Caco-2 (cell line): ENCODE data around the gene RRAS2. TPM values are rescaled to one million over a fixed set of nuclear protein-coding genes. Genes with fewer than 3 reads are reported as not detected.

Experiments
- BruUV-seq: library from RNA; stranded (reverse); fragments of 400-500 nt; replicated peaks from 2 replicates; lab custom pipeline; 2021; lab: Mats Ljungman, UMichigan
- CTCF ChIA-PET: fragments of 300-600 bp; sonication (Branson Sonifier 250); formaldehyde crosslinking; loops from one replicate; lab custom pipeline; 2022; ENCODE audit warnings: antibody characterized with exemption; lab: Charles Lee
- POLR2A ChIA-PET: fragments of 300-600 bp; sonication (Branson Sonifier 250); formaldehyde crosslinking; loops from one replicate; lab custom pipeline; 2022; ENCODE audit warnings: antibody characterized with exemption; lab: Charles Lee
- DNase-seq, 2 experiments: peaks; one replicate each; pipeline versions ENCODE4 v3.0.0 to v3.0.0-alpha.2; 2020 to 2022
- H3K27me3 ChIP-seq: replicated peaks from 2 replicates; pipeline ENCODE4 v1.6.0; 2011; ENCODE audit warnings: low read length; ENCODE audit not compliant: control insufficient read depth, insufficient read depth
- H3K36me3 ChIP-seq: 2 replicates; pipeline ENCODE4 v1.5.1; 2011; ENCODE audit warnings: low read length; ENCODE audit not compliant: control insufficient read depth, insufficient read depth
- H3K4me1 ChIP-seq: fragments of 250-450 bp; sonication (Bioruptor Pico); 2 replicates; pipeline ENCODE4 v1.5.1; 2020; ENCODE audit warnings: mild to moderate bottlenecking
- H3K4me3 ChIP-seq: 2 replicates; pipeline ENCODE4 v1.5.1; 2011; ENCODE audit warnings: low read depth, mild to moderate bottlenecking, control low read depth, low read length
- H3K9me3 ChIP-seq: fragments of 250-450 bp; sonication (Bioruptor Pico); 2 replicates; pipeline ENCODE4 v1.5.1; 2020; ENCODE audit warnings: mild to moderate bottlenecking, moderate library complexity
- H3K27ac Mint-ChIP-seq: one replicate; pipeline ENCODE4 v1.8.0; 2022; ENCODE audit warnings: mixed read lengths; ENCODE audit not compliant: unreplicated experiment
- H3K27me3 Mint-ChIP-seq: one replicate; pipeline ENCODE4 v1.8.0; 2022; ENCODE audit warnings: mixed read lengths; ENCODE audit not compliant: insufficient read depth, unreplicated experiment
- H3K36me3 Mint-ChIP-seq: one replicate; pipeline ENCODE4 v1.8.0; 2022; ENCODE audit warnings: mild to moderate bottlenecking, mixed read lengths; ENCODE audit not compliant: insufficient read depth, unreplicated experiment
- H3K4me1 Mint-ChIP-seq: one replicate; pipeline ENCODE4 v1.8.0; 2022; ENCODE audit warnings: low read depth, mixed read lengths; ENCODE audit not compliant: unreplicated experiment
- H3K4me3 Mint-ChIP-seq: one replicate; pipeline ENCODE4 v1.8.0; 2022; ENCODE audit warnings: mild to moderate bottlenecking, moderate library complexity, mixed read lengths; ENCODE audit not compliant: unreplicated experiment
- H3K9me3 Mint-ChIP-seq: one replicate; pipeline ENCODE4 v1.8.0; 2022; ENCODE audit warnings: mixed read lengths; ENCODE audit not compliant: unreplicated experiment
- intact Hi-C: fragments of 100-400 bp; cut with micrococcal nuclease; formaldehyde crosslinking; loops from one replicate; pipeline ENCODE4 v1.10.0; 2022; ENCODE audit not compliant: unreplicated experiment
- total RNA-seq: library from RNA; stranded (reverse); gene quantifications from 2 replicates; pipeline ENCODE4 v1.2.3, GENCODE V29; 2022
- TF ChIP-seq, protein P1 (sequence below), 2 experiments: fragments of 200-600 bp in 1 of 2; IDR thresholded peaks; 1 replicate in 1 of 2; 2 replicates in 1 of 2; pipeline versions ENCODE4 v1.5.1 to v1.8.0; 2011 to 2022; ENCODE audit warnings: antibody characterized with exemption in 1 of 2, control low read depth in 1 of 2, inconsistent platforms in 1 of 2, low read depth in 1 of 2, low read length in 1 of 2, mild to moderate bottlenecking in 1 of 2, moderate library complexity in 1 of 2; ENCODE audit not compliant: insufficient read depth in 1 of 2, severe bottlenecking in 1 of 2, unreplicated experiment in 1 of 2

The RRAS2 gene
- total RNA-seq, 1 experiment from 2014 or later = 94.7 TPM

DNA sequence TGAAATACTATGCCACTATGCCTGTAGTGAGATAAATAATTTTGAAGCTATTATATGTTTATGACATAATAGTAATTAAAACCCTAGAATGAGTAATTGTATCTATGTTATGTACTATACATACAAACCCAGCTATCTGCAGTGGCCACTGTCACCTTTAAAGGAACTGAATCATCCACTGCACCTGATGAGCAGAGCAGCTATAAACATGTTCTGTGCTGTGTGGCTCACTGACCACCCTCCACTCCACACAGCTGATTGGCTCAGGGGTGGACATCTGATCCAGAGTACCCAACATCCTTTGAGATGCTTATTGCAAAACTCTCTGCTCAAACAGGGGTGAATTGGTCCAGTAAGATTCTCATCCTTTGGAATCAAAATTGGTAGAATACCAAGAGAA lies 19.2 kb upstream of the RRAS2 start:
- H3K4me1 ChIP-seq = peaks cover 18% of the 10 kb centered on the region
- ChIA-PET POLR2A (no interaction called here), CTCF (no interaction called here)
- Mint-ChIP-seq H3K27me3 (peaks cover 12% of the 10 kb centered on the region), H3K27ac (no peak overlapping the region), H3K36me3 (no peaks in the 10 kb centered on the region), H3K4me1 (peaks cover 13% of the 10 kb centered on the region), H3K9me3 (no peaks in the 10 kb centered on the region), H3K4me3 (no peak overlapping the region)
- intact Hi-C loops = no loop called here
- no peaks in the 10 kb centered on the region for H3K36me3 ChIP-seq
- no peak overlapping the region for H3K4me3 ChIP-seq
- TF ChIP-seq, protein P1, sequence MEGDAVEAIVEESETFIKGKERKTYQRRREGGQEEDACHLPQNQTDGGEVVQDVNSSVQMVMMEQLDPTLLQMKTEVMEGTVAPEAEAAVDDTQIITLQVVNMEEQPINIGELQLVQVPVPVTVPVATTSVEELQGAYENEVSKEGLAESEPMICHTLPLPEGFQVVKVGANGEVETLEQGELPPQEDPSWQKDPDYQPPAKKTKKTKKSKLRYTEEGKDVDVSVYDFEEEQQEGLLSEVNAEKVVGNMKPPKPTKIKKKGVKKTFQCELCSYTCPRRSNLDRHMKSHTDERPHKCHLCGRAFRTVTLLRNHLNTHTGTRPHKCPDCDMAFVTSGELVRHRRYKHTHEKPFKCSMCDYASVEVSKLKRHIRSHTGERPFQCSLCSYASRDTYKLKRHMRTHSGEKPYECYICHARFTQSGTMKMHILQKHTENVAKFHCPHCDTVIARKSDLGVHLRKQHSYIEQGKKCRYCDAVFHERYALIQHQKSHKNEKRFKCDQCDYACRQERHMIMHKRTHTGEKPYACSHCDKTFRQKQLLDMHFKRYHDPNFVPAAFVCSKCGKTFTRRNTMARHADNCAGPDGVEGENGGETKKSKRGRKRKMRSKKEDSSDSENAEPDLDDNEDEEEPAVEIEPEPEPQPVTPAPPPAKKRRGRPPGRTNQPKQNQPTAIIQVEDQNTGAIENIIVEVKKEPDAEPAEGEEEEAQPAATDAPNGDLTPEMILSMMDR (IDR thresholded peaks at IDR 0.05; ENCODE audit: insufficient read depth in 1 of 2, low read depth in 1 of 2, low read length in 1 of 2, severe bottlenecking in 1 of 2, unreplicated experiment in 1 of 2) = no peak
- no peak for DNase-seq
- no peaks in the 10 kb centered on the region for H3K9me3 ChIP-seq
- BruUV-seq = no TSS peak
- H3K27me3 ChIP-seq = no peaks in the 10 kb centered on the region; the same call in 1 of the 2 replicates

DNA sequence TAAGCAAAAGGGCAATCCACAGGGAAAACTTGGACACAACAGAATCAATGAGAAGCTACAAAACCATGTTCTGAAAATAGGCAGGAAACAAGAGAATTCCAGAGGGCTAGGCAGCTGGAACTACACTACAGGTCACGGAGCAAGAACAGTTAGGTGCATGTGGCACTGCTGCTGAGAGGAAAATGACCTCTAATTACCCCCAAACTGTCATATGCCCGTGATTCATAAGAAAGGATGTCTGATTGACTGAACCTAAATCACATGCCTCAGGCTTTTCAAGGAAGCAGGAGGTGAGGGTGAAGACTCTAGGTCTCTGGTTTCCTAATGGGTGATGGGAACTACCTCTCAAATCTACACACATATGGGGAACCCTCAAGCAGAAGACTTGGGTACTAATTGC lies 17.9 kb upstream of the RRAS2 start:
- ChIA-PET CTCF (no interaction called here), POLR2A (no interaction called here)
- Histone ChIP-seq H3K4me3 (no peak overlapping the region), H3K36me3 (no peaks in the 10 kb centered on the region), H3K9me3 (no peaks in the 10 kb centered on the region), H3K4me1 (peaks cover 18% of the 10 kb centered on the region), H3K27me3 (no peaks in the 10 kb centered on the region; the same call in 1 of the 2 replicates)
- H3K27ac Mint-ChIP-seq = no peak overlapping the region
- TF ChIP-seq, protein P1 (IDR thresholded peaks at IDR 0.05; ENCODE audit: insufficient read depth in 1 of 2, low read depth in 1 of 2, low read length in 1 of 2, severe bottlenecking in 1 of 2, unreplicated experiment in 1 of 2) = no peak
- H3K27me3 Mint-ChIP-seq = peaks cover 9% of the 10 kb centered on the region
- no peaks in the 10 kb centered on the region for H3K36me3 Mint-ChIP-seq
- no peaks in the 10 kb centered on the region for H3K9me3 Mint-ChIP-seq
- peaks cover 13% of the 10 kb centered on the region for H3K4me1 Mint-ChIP-seq
- intact Hi-C loops = no loop called here
- no peak for DNase-seq
- BruUV-seq = no TSS peak
- H3K4me3 Mint-ChIP-seq = no peak overlapping the region

DNA sequence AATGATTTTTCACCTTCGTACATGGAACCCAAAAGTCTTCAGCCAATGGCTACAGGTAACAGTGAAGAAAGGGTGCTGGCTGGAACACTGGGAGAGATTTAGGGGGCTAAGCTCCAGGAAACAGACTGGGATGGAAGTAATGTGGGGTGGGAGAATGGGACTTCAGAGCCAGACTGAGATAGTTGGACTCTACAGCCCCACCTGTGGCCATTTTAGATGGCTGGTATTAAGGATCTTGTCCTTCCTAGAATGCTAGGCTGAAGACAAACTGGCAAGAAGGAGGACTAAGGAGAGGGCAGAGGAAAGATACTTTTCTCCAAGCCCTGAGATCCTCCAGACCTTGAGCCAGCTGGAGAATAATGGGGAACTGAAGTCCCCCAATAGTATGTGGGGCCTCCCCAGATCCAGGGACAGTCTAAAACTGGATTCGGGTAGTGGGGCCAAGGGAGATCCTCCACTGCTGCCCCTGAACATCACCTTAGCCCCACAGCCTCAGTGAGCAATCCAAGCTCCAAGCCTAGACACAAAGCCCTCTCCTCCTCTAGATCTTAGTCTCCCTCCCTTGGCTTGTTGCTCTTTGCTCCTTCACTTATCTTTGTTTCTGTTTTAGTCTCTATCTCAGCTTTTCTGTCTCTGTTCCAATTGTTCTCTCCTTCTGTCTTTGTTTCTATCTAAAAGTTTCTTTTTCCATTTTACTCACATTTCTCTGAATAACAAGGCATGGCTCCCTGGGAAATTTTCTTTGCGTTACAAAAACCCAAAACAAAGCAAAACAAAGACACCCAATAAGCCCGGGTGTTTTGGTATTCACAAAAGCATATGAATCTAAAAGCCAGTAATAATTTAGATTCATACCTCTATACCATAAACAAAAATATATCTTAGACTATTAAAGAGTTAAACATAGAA lies 16.2 kb upstream of the RRAS2 start:
- CTCF ChIA-PET = interaction anchor here (0.6 to 1.9 kb wide), 2 partner anchors 18 to 43 kb away, joined by 5 to 6 read pairs; no protein-coding TSS in a partner anchor
- Mint-ChIP-seq H3K4me1 (peaks cover 7% of the 10 kb centered on the region), H3K36me3 (no peaks in the 10 kb centered on the region)

More for the DNA sequence above, 16.2 kb upstream of the RRAS2 start:
- Mint-ChIP-seq H3K27ac (no peak overlapping the region), H3K4me3 (no peak overlapping the region), H3K9me3 (no peaks in the 10 kb centered on the region), H3K27me3 (peaks cover 4% of the 10 kb centered on the region)
- TF ChIP-seq, protein P1 (IDR thresholded peaks at IDR 0.05; ENCODE audit: insufficient read depth in 1 of 2, low read depth in 1 of 2, low read length in 1 of 2, severe bottlenecking in 1 of 2, unreplicated experiment in 1 of 2) = peak in 1 of 2 experiments; percentile 7
- no peak overlapping the region for H3K4me3 ChIP-seq
- H3K9me3 ChIP-seq = no peaks in the 10 kb centered on the region
- no peak for DNase-seq
- H3K27me3 ChIP-seq = no peaks in the 10 kb centered on the region; the same call in 1 of the 2 replicates
- POLR2A ChIA-PET = no interaction called here
- no peaks in the 10 kb centered on the region for H3K36me3 ChIP-seq
- peaks cover 13% of the 10 kb centered on the region for H3K4me1 ChIP-seq
- intact Hi-C loops = loop anchor here (5.0 kb wide), 1 partner anchor 68 kb away; no protein-coding TSS in a partner anchor
- no TSS peak for BruUV-seq
